ENCODE measurements around the gene CCDC63. TPM values are rescaled to one million over a fixed set of nuclear protein-coding genes. Genes with fewer than 3 reads are reported as not detected.

The CCDC63 gene
- polyA plus RNA-seq, 1 of the 3 experiments (the other 2 are of a cell fraction): not detected

DNA sequence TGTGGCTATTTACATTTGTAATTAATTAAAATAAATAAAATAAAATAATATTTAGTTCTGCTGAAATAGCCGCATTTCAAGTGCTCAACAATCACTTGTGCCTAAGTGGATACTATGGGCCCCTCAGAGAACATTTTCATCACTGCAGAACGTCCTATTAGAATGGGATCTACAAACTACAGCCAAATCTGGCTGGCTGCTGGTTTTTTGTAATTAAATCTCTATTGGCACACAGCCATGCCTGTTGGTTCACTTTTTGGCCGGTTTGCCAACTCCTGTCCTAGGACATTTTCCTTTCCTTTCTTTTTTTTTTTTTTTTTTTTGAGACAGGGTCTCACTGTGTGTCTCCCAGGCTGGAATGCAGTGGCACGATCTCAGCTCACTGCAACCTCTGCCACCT is 9.8 kb downstream of the CCDC63 start:
- 75% methylated on average over 4 of the region's 4 CpGs for WGBS (ENCODE audit: low lambda C conversion rate)
- TF ChIP-seq FOXJ3 (CRISPR knock-in tag; IDR thresholded peaks at IDR 0.05): no peak
- TF ChIP-seq RAD21 (IDR thresholded peaks at IDR 0.05; ENCODE audit: low read length): no peak
- no peak for TF ChIP-seq GABPA (IDR thresholded peaks at IDR 0.05; ENCODE audit: low read depth)
- no peak for TF ChIP-seq NRF1 (IDR thresholded peaks at IDR 0.05; ENCODE audit: low read depth, low read length)
- TF ChIP-seq TCF12 (IDR thresholded peaks at IDR 0.05): no peak
- TF ChIP-seq TEAD4 (IDR thresholded peaks at IDR 0.05; ENCODE audit: borderline replicate concordance, insufficient read depth): no peak
- no peak for TF ChIP-seq FOSL2 (IDR thresholded peaks at IDR 0.05; ENCODE audit: borderline replicate concordance, low read depth)
- no peak for TF ChIP-seq ELF1 (IDR thresholded peaks at IDR 0.05)
- TF ChIP-seq MEF2A (IDR thresholded peaks at IDR 0.05; ENCODE audit: borderline replicate concordance, low read depth): no peak
- no peak for TF ChIP-seq EZH2phosphoT487 (IDR thresholded peaks at IDR 0.05; ENCODE audit: borderline replicate concordance, low read depth)
- no peak for TF ChIP-seq MXI1 (IDR thresholded peaks at IDR 0.05; ENCODE audit: low read depth, low read length)
- no peak for TF ChIP-seq TAF1 (IDR thresholded peaks at IDR 0.05; ENCODE audit: borderline replicate concordance, low read depth, low read length)
- TF ChIP-seq SIN3A (IDR thresholded peaks at IDR 0.05; ENCODE audit: borderline replicate concordance, low read depth, low read length): no peak
- TF ChIP-seq YY1 (IDR thresholded peaks at IDR 0.05; ENCODE audit: low read depth): no peak
- no peak for TF ChIP-seq RXRA (IDR thresholded peaks at IDR 0.05; ENCODE audit: borderline replicate concordance, low read depth)
- POLR2A ChIA-PET: no interaction called here

DNA sequence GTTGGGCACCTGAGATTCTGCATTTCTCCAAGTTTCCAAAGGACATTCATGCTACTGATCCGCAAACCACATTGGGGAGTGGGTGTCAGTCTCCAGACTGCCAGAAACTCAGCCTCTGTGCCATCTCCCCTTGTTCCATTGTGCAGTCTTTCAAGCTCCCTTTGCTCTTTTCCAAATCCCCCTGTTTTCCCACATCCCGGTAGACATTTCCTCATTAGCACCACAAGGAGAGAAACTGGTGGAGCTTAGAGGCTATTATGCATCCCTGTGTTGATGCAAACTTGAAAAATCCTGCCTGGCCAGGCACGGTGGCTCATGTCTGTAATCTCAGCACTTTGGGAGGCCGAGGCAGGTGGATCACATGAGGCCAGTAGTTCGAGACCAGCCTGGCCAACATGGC is 10.7 kb downstream of the CCDC63 start:
- Histone ChIP-seq H3K9me2 (no peaks in the 10 kb centered on the region), H3K9ac (no peak overlapping the region), H3K4me3 (ENCODE audit: low read depth in 2 of 2, low read length in 1 of 2) (no peak overlapping the region), H2AFZ (ENCODE audit: low read depth) (no peak overlapping the region), H4K20me1 (ENCODE audit: insufficient read depth) (no peaks in the 10 kb centered on the region), H3K27ac (ENCODE audit: low read depth in 2 of 2, low read length in 1 of 2) (no peak overlapping the region), H3K36me3 (replicated peaks in 1 of 2; ENCODE audit: control insufficient read depth in 1 of 2, insufficient read depth in 2 of 2, low read length in 1 of 2) (no peaks in the 10 kb centered on the region), H3K79me2 (ENCODE audit: insufficient read depth) (no peaks in the 10 kb centered on the region), H3K4me1 (ENCODE audit: control insufficient read depth in 1 of 2, insufficient read depth in 2 of 2, low read depth in 1 of 2, low read length in 1 of 2) (no peaks in the 10 kb centered on the region), H3K9me3 (no peaks in the 10 kb centered on the region), H3K4me2 (no peak overlapping the region), H3F3A (replicated peaks; ENCODE audit: insufficient read depth) (no peaks in the 10 kb centered on the region), H3K27me3 (ENCODE audit: insufficient read depth) (no peaks in the 10 kb centered on the region)
- 80% methylated on average over 5 of the region's 5 CpGs for WGBS (ENCODE audit: low lambda C conversion rate)
- POLR2A ChIA-PET: no interaction called here
- DNase-seq: no peak
- TF ChIP-seq TCF12 (IDR thresholded peaks at IDR 0.05): no peak
- no peak for TF ChIP-seq MXI1 (IDR thresholded peaks at IDR 0.05; ENCODE audit: low read depth, low read length)
- TF ChIP-seq GABPA (IDR thresholded peaks at IDR 0.05; ENCODE audit: low read depth): no peak
- TF ChIP-seq RXRA (IDR thresholded peaks at IDR 0.05; ENCODE audit: borderline replicate concordance, low read depth): no peak
- TF ChIP-seq EZH2phosphoT487 (IDR thresholded peaks at IDR 0.05; ENCODE audit: borderline replicate concordance, low read depth): no peak
- TF ChIP-seq YY1 (IDR thresholded peaks at IDR 0.05; ENCODE audit: low read depth): no peak
- no peak for TF ChIP-seq TAF1 (IDR thresholded peaks at IDR 0.05; ENCODE audit: borderline replicate concordance, low read depth, low read length)
- TF ChIP-seq, protein P1, sequence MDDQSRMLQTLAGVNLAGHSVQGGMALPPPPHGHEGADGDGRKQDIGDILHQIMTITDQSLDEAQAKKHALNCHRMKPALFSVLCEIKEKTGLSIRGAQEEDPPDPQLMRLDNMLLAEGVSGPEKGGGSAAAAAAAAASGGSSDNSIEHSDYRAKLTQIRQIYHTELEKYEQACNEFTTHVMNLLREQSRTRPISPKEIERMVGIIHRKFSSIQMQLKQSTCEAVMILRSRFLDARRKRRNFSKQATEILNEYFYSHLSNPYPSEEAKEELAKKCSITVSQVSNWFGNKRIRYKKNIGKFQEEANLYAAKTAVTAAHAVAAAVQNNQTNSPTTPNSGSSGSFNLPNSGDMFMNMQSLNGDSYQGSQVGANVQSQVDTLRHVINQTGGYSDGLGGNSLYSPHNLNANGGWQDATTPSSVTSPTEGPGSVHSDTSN (IDR thresholded peaks at IDR 0.05): no peak
- no peak for TF ChIP-seq GATA2 (CRISPR knock-in tag; IDR thresholded peaks at IDR 0.05)
- TF ChIP-seq ELF1 (IDR thresholded peaks at IDR 0.05): no peak
- TF ChIP-seq JUND (IDR thresholded peaks at IDR 0.05): no peak
- TF ChIP-seq FOSL2 (IDR thresholded peaks at IDR 0.05; ENCODE audit: borderline replicate concordance, low read depth): no peak
- no peak for TF ChIP-seq POLR2AphosphoS5 (IDR thresholded peaks at IDR 0.05; ENCODE audit: low read depth, low read length)
- TF ChIP-seq MEF2A (IDR thresholded peaks at IDR 0.05; ENCODE audit: borderline replicate concordance, low read depth): no peak
- no peak for TF ChIP-seq EP300 (IDR thresholded peaks at IDR 0.05; ENCODE audit: borderline replicate concordance in 1 of 2, low read depth in 1 of 2, low read length in 1 of 2)
- no peak for TF ChIP-seq RAD21 (IDR thresholded peaks at IDR 0.05; ENCODE audit: low read length)
- TF ChIP-seq, protein P2, sequence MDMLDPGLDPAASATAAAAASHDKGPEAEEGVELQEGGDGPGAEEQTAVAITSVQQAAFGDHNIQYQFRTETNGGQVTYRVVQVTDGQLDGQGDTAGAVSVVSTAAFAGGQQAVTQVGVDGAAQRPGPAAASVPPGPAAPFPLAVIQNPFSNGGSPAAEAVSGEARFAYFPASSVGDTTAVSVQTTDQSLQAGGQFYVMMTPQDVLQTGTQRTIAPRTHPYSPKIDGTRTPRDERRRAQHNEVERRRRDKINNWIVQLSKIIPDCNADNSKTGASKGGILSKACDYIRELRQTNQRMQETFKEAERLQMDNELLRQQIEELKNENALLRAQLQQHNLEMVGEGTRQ (IDR thresholded peaks at IDR 0.05; ENCODE audit: borderline replicate concordance, low read depth, low read length): no peak
- TF ChIP-seq, protein P3, sequence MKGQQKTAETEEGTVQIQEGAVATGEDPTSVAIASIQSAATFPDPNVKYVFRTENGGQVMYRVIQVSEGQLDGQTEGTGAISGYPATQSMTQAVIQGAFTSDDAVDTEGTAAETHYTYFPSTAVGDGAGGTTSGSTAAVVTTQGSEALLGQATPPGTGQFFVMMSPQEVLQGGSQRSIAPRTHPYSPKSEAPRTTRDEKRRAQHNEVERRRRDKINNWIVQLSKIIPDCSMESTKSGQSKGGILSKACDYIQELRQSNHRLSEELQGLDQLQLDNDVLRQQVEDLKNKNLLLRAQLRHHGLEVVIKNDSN (IDR thresholded peaks at IDR 0.05; ENCODE audit: borderline replicate concordance, low read depth): no peak
- CTCF ChIA-PET: interaction anchor here (1.4 to 1.8 kb wide), 2 partner anchors 11 to 30 kb away, joined by 4 to 7 read pairs; partner anchors contain the start of gene CCDC63

More for the DNA sequence above, 9.8 kb downstream of the CCDC63 start:
- Histone ChIP-seq H3K36me3 (replicated peaks in 1 of 2; ENCODE audit: control insufficient read depth in 1 of 2, insufficient read depth in 2 of 2, low read length in 1 of 2) (no peaks in the 10 kb centered on the region), H3F3A (replicated peaks; ENCODE audit: insufficient read depth) (no peaks in the 10 kb centered on the region), H2AFZ (ENCODE audit: low read depth) (no peak overlapping the region), H3K4me1 (ENCODE audit: control insufficient read depth in 1 of 2, insufficient read depth in 2 of 2, low read depth in 1 of 2, low read length in 1 of 2) (no peaks in the 10 kb centered on the region), H3K4me2 (no peak overlapping the region), H3K9me2 (no peaks in the 10 kb centered on the region), H3K9me3 (no peaks in the 10 kb centered on the region), H3K27me3 (ENCODE audit: insufficient read depth) (no peaks in the 10 kb centered on the region), H3K9ac (no peak overlapping the region), H3K79me2 (ENCODE audit: insufficient read depth) (no peaks in the 10 kb centered on the region), H4K20me1 (ENCODE audit: insufficient read depth) (no peaks in the 10 kb centered on the region), H3K4me3 (ENCODE audit: low read depth in 2 of 2, low read length in 1 of 2) (no peak overlapping the region), H3K27ac (ENCODE audit: low read depth in 2 of 2, low read length in 1 of 2) (no peak overlapping the region)
- CTCF ChIA-PET: interaction anchor here (1.4 to 1.8 kb wide), 2 partner anchors 10 to 31 kb away, joined by 4 to 7 read pairs; partner anchors contain the start of gene CCDC63
- DNase-seq: no peak

All from SK-N-SH (cell line).